Upper lobe of right lung (tissue), 1 donor: Measurements from ENCODE around the gene BOC. TPM values are rescaled to one million over a fixed set of nuclear protein-coding genes. Genes with fewer than 3 reads are reported as not detected.

Experiments
- ATAC-seq: fragments of 200-7000 bp; cut with Tn5 transposase; one replicate; pipeline ENCODE4 v1.9.1; 2020; ENCODE audit warnings: mild to moderate bottlenecking, moderate library complexity
- DNase-seq: peaks from one replicate; pipeline ENCODE4 v3.0.0-alpha.2; 2020
- H3K27ac ChIP-seq: fragments of 200-600 bp; one replicate; pipeline ENCODE4 v1.8.0; 2022
- H3K27me3 ChIP-seq: fragments of 200-600 bp; one replicate; pipeline ENCODE4 v1.8.0; 2022; ENCODE audit warnings: mild to moderate bottlenecking
- H3K36me3 ChIP-seq: fragments of 200-600 bp; one replicate; pipeline ENCODE4 v1.8.0; 2022
- H3K4me1 ChIP-seq: fragments of 200-600 bp; one replicate; pipeline ENCODE4 v1.8.0; 2022
- H3K4me3 ChIP-seq: fragments of 200-600 bp; one replicate; pipeline ENCODE4 v1.8.0; 2022; ENCODE audit warnings: mild to moderate bottlenecking
- H3K9me3 ChIP-seq: fragments of 200-600 bp; one replicate; pipeline ENCODE4 v1.8.0; 2022
- CTCF ChIP-seq: fragments of 200-600 bp; IDR thresholded peaks from one replicate; pipeline ENCODE4 v1.8.0; 2022; ENCODE audit warnings: antibody characterized with exemption
- intact Hi-C: fragments of 100-400 bp; cut with DNase I; formaldehyde crosslinking; loops from one replicate; pipeline ENCODE4 v1.11.0; 2022
- total RNA-seq: library from RNA; stranded (reverse); fragmentation: NEBNext Ultra II Directional; extraction: Animal tissue kit (Norgen Biotek cat#: 25700); gene quantifications from one replicate; pipeline ENCODE4 v1.2.1, GENCODE V29; 2021
- donor health status: DM: no; HTN: yes; CAD: no; lungs with severe emphysema.

The BOC gene
- total RNA-seq, 1 donor from 2014 or later: 6.1 TPM

- DNase-seq (no peak), ATAC-seq (no peak)
- Histone ChIP-seq H3K4me1 (peaks cover 10% of the 10 kb centered on the region), H3K4me3 (no peak overlapping the region), H3K9me3 (no peaks in the 10 kb centered on the region), H3K27ac (no peak overlapping the region), H3K36me3 (no peaks in the 10 kb centered on the region), H3K27me3 (no peaks in the 10 kb centered on the region)
- intact Hi-C loops: no loop called here
- no peak for TF ChIP-seq CTCF
Measured at GRCh38 chr3:113233497-113233896, 22.1 kb downstream of the BOC start.

- Histone ChIP-seq H3K4me1 (peaks cover 10% of the 10 kb centered on the region), H3K27me3 (no peaks in the 10 kb centered on the region), H3K36me3 (no peaks in the 10 kb centered on the region), H3K27ac (no peak overlapping the region), H3K4me3 (no peak overlapping the region), H3K9me3 (no peaks in the 10 kb centered on the region)
- intact Hi-C loops: no loop called here
- DNase-seq (no peak), ATAC-seq (no peak)
- no peak for TF ChIP-seq CTCF
Measured at GRCh38 chr3:113234028-113234427, 22.7 kb downstream of the BOC start.

GRCh38 chr3:113234688-113235260 lies 23.4 kb downstream of the BOC start:
- no peak for DNase-seq
- H3K4me1 ChIP-seq: peaks cover 10% of the 10 kb centered on the region
- no peaks in the 10 kb centered on the region for H3K9me3 ChIP-seq
- no peaks in the 10 kb centered on the region for H3K36me3 ChIP-seq
- no peaks in the 10 kb centered on the region for H3K27me3 ChIP-seq
- intact Hi-C loops: no loop called here
- no peak overlapping the region for H3K27ac ChIP-seq
- no peak overlapping the region for H3K4me3 ChIP-seq
- TF ChIP-seq CTCF: no peak
- ATAC-seq: peak; percentile 75

GRCh38 chr3:113238503-113238902 lies 27.1 kb downstream of the BOC start:
- Histone ChIP-seq H3K4me1 (peaks cover 10% of the 10 kb centered on the region), H3K27ac (no peak overlapping the region), H3K9me3 (no peaks in the 10 kb centered on the region), H3K4me3 (no peak overlapping the region), H3K27me3 (no peaks in the 10 kb centered on the region), H3K36me3 (no peaks in the 10 kb centered on the region)
- no peak for TF ChIP-seq CTCF
- ATAC-seq: no peak
- DNase-seq: no peak
- intact Hi-C loops: no loop called here

- Histone ChIP-seq H3K4me1 (no peaks in the 10 kb centered on the region), H3K9me3 (no peaks in the 10 kb centered on the region), H3K36me3 (no peaks in the 10 kb centered on the region), H3K27me3 (no peaks in the 10 kb centered on the region), H3K4me3 (no peak overlapping the region), H3K27ac (no peak overlapping the region)
- TF ChIP-seq CTCF: no peak
- ATAC-seq (no peak), DNase-seq (no peak)
- intact Hi-C loops: no loop called here
Measured at GRCh38 chr3:113240841-113241240, 29.5 kb downstream of the BOC start.
